Activated CD4-positive, alpha-beta T cell treated with anti-CD3 and anti-CD28 coated beads, Interleukin-2, Interleukin-4, amounts not matched to agents 100 ng/mL and 50 ng/mL, durations not matched to agents 16 hours and 8 hours (primary cell): Measurements from ENCODE around the gene TM4SF18.
"Not testable (repeated sequence)": the region's sequence is repeated elsewhere in the genome, so short reads cannot be mapped to it uniquely, and the experiment has no call there.

Source experiments
- DNase-seq: peaks from one replicate; pipeline ENCODE4 v3.0.0-alpha.2; 2020; ENCODE audit warnings: low spot score

The TM4SF18 gene

GRCh38 chr3:149333176-149333859 lies at the start of gene TM4SF18:
Gene TM4SF18, minus strand, starts transcription at chr3:149333636. Its CDS starts 254 bp downstream, at chr3:149333382.
- DNase-seq = no peak

GRCh38 chr3:149382518-149382917 lies 49.1 kb upstream of the TM4SF18 start:
- DNase-seq = no peak

GRCh38 chr3:149382101-149382467 lies 48.6 kb upstream of the TM4SF18 start:
- no peak for DNase-seq

- DNase-seq = no peak
Observed at GRCh38 chr3:149381173-149382100, 48.0 kb upstream of the TM4SF18 start.

GRCh38 chr3:149380220-149380619 lies 46.8 kb upstream of the TM4SF18 start:
- DNase-seq = not testable (repeated sequence)

GRCh38 chr3:149378478-149379309 lies 45.3 kb upstream of the TM4SF18 start:
- DNase-seq = no peak

GRCh38 chr3:149377408-149378364 lies 44.2 kb upstream of the TM4SF18 start, which contains the start of gene TM4SF1:
Gene TM4SF1, minus strand, starts transcription at chr3:149377649. Its CDS starts 102 bp downstream, at chr3:149377547.
- DNase-seq = no peak

GRCh38 chr3:149376718-149377407 lies 43.4 kb upstream of the TM4SF18 start:
- no peak for DNase-seq

- no peak for DNase-seq
Observed at GRCh38 chr3:149375501-149376196, 42.2 kb upstream of the TM4SF18 start.

- DNase-seq = no peak
Observed at GRCh38 chr3:149374793-149375500, 41.5 kb upstream of the TM4SF18 start.

GRCh38 chr3:149374391-149374790 lies 41.0 kb upstream of the TM4SF18 start:
- DNase-seq = no peak

- DNase-seq = no peak
Observed at GRCh38 chr3:149373235-149374125, 40.0 kb upstream of the TM4SF18 start.

GRCh38 chr3:149371723-149372114 lies 38.3 kb upstream of the TM4SF18 start:
- no peak for DNase-seq

- no peak for DNase-seq
Observed at GRCh38 chr3:149371001-149371722, 37.7 kb upstream of the TM4SF18 start.

- DNase-seq = no peak
Observed at GRCh38 chr3:149369991-149370866, 36.8 kb upstream of the TM4SF18 start.
